ENCODE data around the gene PNKP.

DNA sequence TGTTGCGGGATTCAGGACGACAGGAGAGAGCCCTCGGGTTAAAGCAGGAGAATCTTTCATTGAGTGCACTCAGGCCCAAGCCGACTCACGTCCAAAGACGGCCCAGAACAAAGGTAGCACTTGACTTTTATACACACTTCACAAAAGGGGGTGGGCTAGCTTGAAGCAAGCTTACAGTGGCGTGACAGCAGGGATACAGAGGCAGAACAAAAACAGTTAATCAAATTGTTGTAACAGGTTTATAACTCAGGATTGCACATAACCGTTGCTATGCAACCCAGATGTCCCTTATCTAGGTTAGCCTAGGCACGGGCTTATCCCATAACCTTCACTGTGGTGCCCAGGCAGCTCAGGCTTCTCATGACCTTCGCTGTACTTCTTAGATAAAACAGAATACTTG lies 47.3 kb downstream of the PNKP start:
- TF ChIP-seq ZNF426 (tag by site-specific recombination; IDR thresholded peaks at IDR 0.05) (no peak), ZNF777 (tag by site-specific recombination; IDR thresholded peaks at IDR 0.05; ENCODE audit: borderline replicate concordance) (no peak)
- TF ChIP-seq, protein P1, sequence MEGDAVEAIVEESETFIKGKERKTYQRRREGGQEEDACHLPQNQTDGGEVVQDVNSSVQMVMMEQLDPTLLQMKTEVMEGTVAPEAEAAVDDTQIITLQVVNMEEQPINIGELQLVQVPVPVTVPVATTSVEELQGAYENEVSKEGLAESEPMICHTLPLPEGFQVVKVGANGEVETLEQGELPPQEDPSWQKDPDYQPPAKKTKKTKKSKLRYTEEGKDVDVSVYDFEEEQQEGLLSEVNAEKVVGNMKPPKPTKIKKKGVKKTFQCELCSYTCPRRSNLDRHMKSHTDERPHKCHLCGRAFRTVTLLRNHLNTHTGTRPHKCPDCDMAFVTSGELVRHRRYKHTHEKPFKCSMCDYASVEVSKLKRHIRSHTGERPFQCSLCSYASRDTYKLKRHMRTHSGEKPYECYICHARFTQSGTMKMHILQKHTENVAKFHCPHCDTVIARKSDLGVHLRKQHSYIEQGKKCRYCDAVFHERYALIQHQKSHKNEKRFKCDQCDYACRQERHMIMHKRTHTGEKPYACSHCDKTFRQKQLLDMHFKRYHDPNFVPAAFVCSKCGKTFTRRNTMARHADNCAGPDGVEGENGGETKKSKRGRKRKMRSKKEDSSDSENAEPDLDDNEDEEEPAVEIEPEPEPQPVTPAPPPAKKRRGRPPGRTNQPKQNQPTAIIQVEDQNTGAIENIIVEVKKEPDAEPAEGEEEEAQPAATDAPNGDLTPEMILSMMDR (tag by site-specific recombination; IDR thresholded peaks at IDR 0.05) = no peak

Measured in HEK293 (cell line).